ENCODE results near the gene KLHL17.

Gene KLHL17

GRCh38 chr1:947958-948357 lies 12.4 kb upstream of the KLHL17 start:
- Histone ChIP-seq H3K36me3 (ENCODE audit: control insufficient read depth, low read length) (peaks cover 72% of the 10 kb centered on the region), H3K4me1 (ENCODE audit: control insufficient read depth, low read length) (no peaks in the 10 kb centered on the region), H4K20me1 (ENCODE audit: control insufficient read depth, insufficient read depth, low read depth, low read length) (0 out of 2 replicates have a peak, but pooled peaks cover 6% of the 10 kb centered on the region), H3K4me2 (ENCODE audit: low read length) (no peak overlapping the region), H3K79me2 (ENCODE audit: control insufficient read depth, low read length) (no peaks in the 10 kb centered on the region), H3K27ac (ENCODE audit: low read depth, low read length) (no peak overlapping the region), H3F3A (ENCODE audit: control insufficient read depth, insufficient read depth) (no peaks in the 10 kb centered on the region), H3K9me3 (ENCODE audit: control insufficient read depth, insufficient read depth, low read length) (no peaks in the 10 kb centered on the region), H3K9me2 (replicated peaks; ENCODE audit: control insufficient read depth, low read length) (no peaks in the 10 kb centered on the region), H3K4me3 (ENCODE audit: low read length) (no peak overlapping the region), H3K27me3 (ENCODE audit: control insufficient read depth, low read length) (peaks cover 2% of the 10 kb centered on the region)
- no peak for TF ChIP-seq EZH2phosphoT487 (IDR thresholded peaks at IDR 0.05; ENCODE audit: borderline replicate concordance, low read length)
- TF ChIP-seq CTCF (IDR thresholded peaks at IDR 0.05; ENCODE audit: low read depth, low read length, poor library complexity, severe bottlenecking), result no peak

GRCh38 chr1:950268-950667 lies 10.1 kb upstream of the KLHL17 start:
- H3K79me2 ChIP-seq (ENCODE audit: control insufficient read depth, low read length), result no peaks in the 10 kb centered on the region
- H3F3A ChIP-seq (ENCODE audit: control insufficient read depth, insufficient read depth), result no peaks in the 10 kb centered on the region
- no peak overlapping the region for H3K4me2 ChIP-seq (ENCODE audit: low read length)
- no peak overlapping the region for H3K4me3 ChIP-seq (ENCODE audit: low read length)
- 0 out of 2 replicates have a peak, but pooled peaks cover 6% of the 10 kb centered on the region for H4K20me1 ChIP-seq (ENCODE audit: control insufficient read depth, insufficient read depth, low read depth, low read length)
- H3K9me3 ChIP-seq (ENCODE audit: control insufficient read depth, insufficient read depth, low read length), result no peaks in the 10 kb centered on the region
- peaks cover 89% of the 10 kb centered on the region for H3K36me3 ChIP-seq (ENCODE audit: control insufficient read depth, low read length)
- no peak overlapping the region for H3K27ac ChIP-seq (ENCODE audit: low read depth, low read length)
- no peaks in the 10 kb centered on the region for H3K27me3 ChIP-seq (ENCODE audit: control insufficient read depth, low read length)
- H3K9me2 ChIP-seq (replicated peaks; ENCODE audit: control insufficient read depth, low read length), result no peaks in the 10 kb centered on the region
- TF ChIP-seq CTCF (IDR thresholded peaks at IDR 0.05; ENCODE audit: low read depth, low read length, poor library complexity, severe bottlenecking) (no peak), EZH2phosphoT487 (IDR thresholded peaks at IDR 0.05; ENCODE audit: borderline replicate concordance, low read length) (no peak)
- H3K4me1 ChIP-seq (ENCODE audit: control insufficient read depth, low read length), result no peaks in the 10 kb centered on the region

- no peak overlapping the region for H3K4me2 ChIP-seq (ENCODE audit: low read length)
- no peaks in the 10 kb centered on the region for H3F3A ChIP-seq (ENCODE audit: control insufficient read depth, insufficient read depth)
- H3K27me3 ChIP-seq (ENCODE audit: control insufficient read depth, low read length), result no peaks in the 10 kb centered on the region
- no peaks in the 10 kb centered on the region for H3K9me2 ChIP-seq (replicated peaks; ENCODE audit: control insufficient read depth, low read length)
- no peak for TF ChIP-seq CTCF (IDR thresholded peaks at IDR 0.05; ENCODE audit: low read depth, low read length, poor library complexity, severe bottlenecking)
- TF ChIP-seq EZH2phosphoT487 (IDR thresholded peaks at IDR 0.05; ENCODE audit: borderline replicate concordance, low read length), result no peak
- H3K4me3 ChIP-seq (ENCODE audit: low read length), result no peak overlapping the region
- no peak overlapping the region for H3K27ac ChIP-seq (ENCODE audit: low read depth, low read length)
- H3K36me3 ChIP-seq (ENCODE audit: control insufficient read depth, low read length), result peaks cover 93% of the 10 kb centered on the region
- 0 out of 2 replicates have a peak, but pooled peaks cover 6% of the 10 kb centered on the region for H4K20me1 ChIP-seq (ENCODE audit: control insufficient read depth, insufficient read depth, low read depth, low read length)
- no peaks in the 10 kb centered on the region for H3K4me1 ChIP-seq (ENCODE audit: control insufficient read depth, low read length)
- H3K79me2 ChIP-seq (ENCODE audit: control insufficient read depth, low read length), result no peaks in the 10 kb centered on the region
- no peaks in the 10 kb centered on the region for H3K9me3 ChIP-seq (ENCODE audit: control insufficient read depth, insufficient read depth, low read length)
Measured at GRCh38 chr1:950881-951280, 9.5 kb upstream of the KLHL17 start.
